ENCODE measurements around the gene TMPRSS6.

TMPRSS6 gene

GRCh38 chr22:37126383-37126782 is 16.9 kb upstream of the TMPRSS6 start:
- H3K4me3 ChIP-seq (ENCODE audit: low read length) = no peak overlapping the region
- no peak for DNase-seq (ENCODE audit: low read depth)
- TF ChIP-seq CTCF (conservative IDR thresholded peaks at IDR 0.05; ENCODE audit: low read depth, low read length) = no peak

GRCh38 chr22:37123649-37124048 is 14.1 kb upstream of the TMPRSS6 start:
- H3K4me3 ChIP-seq (ENCODE audit: low read length) = no peak overlapping the region
- no peak for DNase-seq (ENCODE audit: low read depth)
- TF ChIP-seq CTCF (conservative IDR thresholded peaks at IDR 0.05; ENCODE audit: low read depth, low read length) = no peak

GRCh38 chr22:37122598-37123180 is 13.2 kb upstream of the TMPRSS6 start:
- no peak overlapping the region for H3K4me3 ChIP-seq (ENCODE audit: low read length)
- no peak for DNase-seq (ENCODE audit: low read depth)
- TF ChIP-seq CTCF (conservative IDR thresholded peaks at IDR 0.05; ENCODE audit: low read depth, low read length) = no peak

- DNase-seq (ENCODE audit: low read depth) = no peak
- H3K4me3 ChIP-seq (ENCODE audit: low read length) = no peak overlapping the region
- TF ChIP-seq CTCF (conservative IDR thresholded peaks at IDR 0.05; ENCODE audit: low read depth, low read length) = no peak
These were observed 12.5 kb upstream of the TMPRSS6 start for GRCh38 chr22:37121887-37122591.

- no peak for DNase-seq (ENCODE audit: low read depth)
- no peak for TF ChIP-seq CTCF (conservative IDR thresholded peaks at IDR 0.05; ENCODE audit: low read depth, low read length)
- H3K4me3 ChIP-seq (ENCODE audit: low read length) = no peak overlapping the region
These were observed 11.2 kb upstream of the TMPRSS6 start for GRCh38 chr22:37120569-37121340.

GRCh38 chr22:37119872-37120271 is 10.4 kb upstream of the TMPRSS6 start:
- no peak for DNase-seq (ENCODE audit: low read depth)
- no peak for TF ChIP-seq CTCF (conservative IDR thresholded peaks at IDR 0.05; ENCODE audit: low read depth, low read length)
- no peak overlapping the region for H3K4me3 ChIP-seq (ENCODE audit: low read length)
